Testis (tissue), 3 donors: Measurements from ENCODE around the gene HERC4. TPM values are rescaled to one million over a fixed set of nuclear protein-coding genes. Genes with fewer than 3 reads are reported as not detected.

Experiments
- DNase-seq: peaks from one replicate; pipeline ENCODE4 v3.0.0-alpha.2; 2019
- H3K27ac ChIP-seq, 2 donors: fragments of 200-600 bp; sonication (generic); one replicate each; pipeline ENCODE4 v1.5.1; 2019
- H3K27me3 ChIP-seq: fragments of 200-600 bp; sonication (generic); one replicate; pipeline ENCODE4 v1.5.1; 2019
- H3K36me3 ChIP-seq: fragments of 200-600 bp; sonication (generic); one replicate; pipeline ENCODE4 v1.5.1; 2017; ENCODE audit warnings: low read depth; ENCODE audit errors: missing control alignments
- H3K4me1 ChIP-seq: fragments of 200-600 bp; sonication (generic); one replicate; pipeline ENCODE4 v1.5.1; 2019
- H3K4me3 ChIP-seq, 2 donors: fragments of 200-600 bp; sonication (generic); one replicate each; pipeline ENCODE4 v1.5.1; 2017 to 2019
- H3K9me3 ChIP-seq: fragments of 200-600 bp; sonication (generic); one replicate; pipeline ENCODE4 v1.5.1; 2017
- CTCF ChIP-seq, 3 experiments: fragments of 450-650 bp in 2 of 3; fragments of 200-600 bp in 1 of 3; sonication (generic) in 1 of 3; IDR thresholded peaks; one replicate each; pipeline ENCODE4 v1.5.1; 2016 to 2019; ENCODE audit warnings: antibody characterized with exemption in 3 of 3, mild to moderate bottlenecking in 2 of 3, moderate library complexity in 1 of 3
- POLR2A ChIP-seq: fragments of 450-650 bp; IDR thresholded peaks from one replicate; pipeline ENCODE4 v1.6.1; 2017; ENCODE audit warnings: antibody characterized with exemption, mild to moderate bottlenecking, moderate library complexity
- WGBS, 2 donors: methylation state at CpG; one replicate each; pipeline ENCODE4 v1.1.5; 2018; 5-methylcytosine and 5-hydroxymethylcytosine counted together
- intact Hi-C: fragments of 100-400 bp; cut with DNase I; formaldehyde crosslinking; loops from one replicate; pipeline ENCODE4 v1.15.1; 2023; ENCODE audit warnings: low total_unique reads
- polyA plus RNA-seq: library from polyadenylated mRNA; stranded (reverse); fragments of 350-450 nt; fragmentation: Illumina TruSeq; extraction: RNeasy Lipid Tissue Mini Kit (QIAGEN cat#74804); gene quantifications from one replicate; pipeline ENCODE4 v1.2.3, GENCODE V29; 2014; ENCODE audit warnings: low read depth, low replicate concordance; ENCODE audit not compliant: insufficient read depth
- total RNA-seq, 2 donors: library from RNA; depleted of rRNA; stranded (reverse); fragments of >200 nt; gene quantifications; one replicate each; pipeline ENCODE4 v1.2.3, GENCODE V29; 2016

HERC4 gene
- total and polyA plus RNA-seq, 3 donors from 2014 or later, result 30.5 to 79.1 (median 67.3) TPM

- H3K4me1 ChIP-seq, result peaks cover 2% of the 10 kb centered on the region
- 50 to 68% methylated on average over 4 of the region's 4 CpGs for WGBS, 2 donors
- DNase-seq, result no peak
- no peaks in the 10 kb centered on the region for H3K9me3 ChIP-seq
- no peak for TF ChIP-seq POLR2A
- TF ChIP-seq CTCF (IDR thresholded peaks at IDR 0.05), result no peak
- H3K27me3 ChIP-seq, result no peaks in the 10 kb centered on the region
- intact Hi-C loops, result no loop called here
- no peaks in the 10 kb centered on the region for H3K36me3 ChIP-seq
- no peak overlapping the region for H3K27ac ChIP-seq
- no peak overlapping the region for H3K4me3 ChIP-seq
Measured at GRCh38 chr10:68088740-68089139, 13.7 kb upstream of the HERC4 start.

- H3K9me3 ChIP-seq, result no peaks in the 10 kb centered on the region
- H3K36me3 ChIP-seq, result no peaks in the 10 kb centered on the region
- intact Hi-C loops, result no loop called here
- TF ChIP-seq POLR2A, result no peak
- no peak for TF ChIP-seq CTCF (IDR thresholded peaks at IDR 0.05)
- H3K4me1 ChIP-seq, result peaks cover 10% of the 10 kb centered on the region
- H3K27me3 ChIP-seq, result no peaks in the 10 kb centered on the region
- DNase-seq, result no peak
- 78 to 79% methylated on average over 2 of the region's 2 CpGs for WGBS, 2 donors
- no peak overlapping the region for H3K27ac ChIP-seq
- H3K4me3 ChIP-seq, result no peak overlapping the region
Measured at GRCh38 chr10:68087685-68088401, 12.8 kb upstream of the HERC4 start.

GRCh38 chr10:68086910-68087684, 12.0 kb upstream of the HERC4 start:
- intact Hi-C loops, result no loop called here
- 85 to 88% methylated on average over 7 of the region's 7 CpGs for WGBS, 2 donors
- no peak for TF ChIP-seq POLR2A
- TF ChIP-seq CTCF (IDR thresholded peaks at IDR 0.05), result no peak
- Histone ChIP-seq H3K4me3 (no peak overlapping the region), H3K4me1 (peaks cover 10% of the 10 kb centered on the region), H3K27me3 (no peaks in the 10 kb centered on the region), H3K27ac (no peak overlapping the region), H3K36me3 (no peaks in the 10 kb centered on the region), H3K9me3 (no peaks in the 10 kb centered on the region)
- DNase-seq, result no peak

DNA sequence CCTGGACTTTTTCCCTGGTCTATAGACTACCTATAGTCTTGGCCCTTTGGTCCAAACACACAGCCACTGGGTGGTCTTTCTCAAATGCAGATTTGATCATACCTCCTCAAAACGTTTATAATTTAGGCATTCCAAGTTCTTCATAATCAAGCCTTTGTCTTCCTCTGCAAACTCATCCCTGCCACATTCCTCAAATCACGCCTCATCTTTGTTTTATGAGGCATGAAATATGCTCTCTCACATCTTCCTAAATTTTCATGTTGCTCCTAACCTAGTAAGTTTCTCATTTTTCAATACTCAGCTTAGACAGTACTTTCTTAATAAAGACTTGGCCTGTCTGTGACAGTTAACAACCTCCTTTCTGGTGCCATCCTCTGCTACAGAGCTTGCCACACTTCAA, 10.9 kb upstream of the HERC4 start:
- Histone ChIP-seq H3K27me3 (no peaks in the 10 kb centered on the region), H3K27ac (no peak overlapping the region), H3K4me3 (no peak overlapping the region), H3K36me3 (no peaks in the 10 kb centered on the region), H3K9me3 (no peaks in the 10 kb centered on the region), H3K4me1 (peaks cover 10% of the 10 kb centered on the region)
- intact Hi-C loops, result no loop called here
- no peak for TF ChIP-seq CTCF (IDR thresholded peaks at IDR 0.05)
- no peak for TF ChIP-seq POLR2A
- DNase-seq, result no peak
- 61 to 68% methylated on average over 2 of the region's 2 CpGs for WGBS, 2 donors
